Fibroblast of the aortic adventitia (primary cell): Measurements from ENCODE around the gene RNASE1. TPM values are rescaled to one million over a fixed set of nuclear protein-coding genes. Genes with fewer than 3 reads are reported as not detected.

Source experiments
- DNase-seq: peaks from one replicate; pipeline ENCODE4 v3.0.0-alpha.2; 2010; ENCODE audit warnings: low read depth
- H3K4me3 ChIP-seq: 2 replicates; pipeline ENCODE4 v1.5.1; 2011; ENCODE audit warnings: low read depth, mild to moderate bottlenecking, control low read depth, low read length, moderate library complexity
- CTCF ChIP-seq: IDR thresholded peaks from 2 replicates; pipeline ENCODE4 v1.5.1; 2011; ENCODE audit warnings: mild to moderate bottlenecking, low read length, control low read depth, inconsistent platforms; ENCODE audit not compliant: insufficient read depth
- total RNA-seq: library from RNA; depleted of rRNA; stranded (reverse); fragments of >200 nt; gene quantifications from 2 replicates; pipeline ENCODE4 v1.2.3, GENCODE V29; 2012; ENCODE audit warnings: low replicate concordance

The RNASE1 gene
- total RNA-seq, 1 donor, result not detected

GRCh38 chr14:20798932-20799331 lies 3.7 kb downstream of the RNASE1 start:
- no peak for DNase-seq
- H3K4me3 ChIP-seq, result no peak overlapping the region
- TF ChIP-seq CTCF, result no peak

GRCh38 chr14:20798318-20798717 lies 4.3 kb downstream of the RNASE1 start:
- no peak for TF ChIP-seq CTCF
- DNase-seq, result no peak
- no peak overlapping the region for H3K4me3 ChIP-seq

GRCh38 chr14:20797164-20797563 lies 5.5 kb downstream of the RNASE1 start:
- TF ChIP-seq CTCF, result no peak
- no peak for DNase-seq
- H3K4me3 ChIP-seq, result no peak overlapping the region

GRCh38 chr14:20794644-20795369 lies 7.8 kb downstream of the RNASE1 start:
- no peak overlapping the region for H3K4me3 ChIP-seq
- TF ChIP-seq CTCF, result no peak
- DNase-seq, result no peak

- DNase-seq, result no peak
- no peak overlapping the region for H3K4me3 ChIP-seq
- TF ChIP-seq CTCF, result no peak
Observed at GRCh38 chr14:20792556-20792955, 10.1 kb downstream of the RNASE1 start.

GRCh38 chr14:20791597-20791996 lies 11.0 kb downstream of the RNASE1 start:
- H3K4me3 ChIP-seq, result no peak overlapping the region
- no peak for TF ChIP-seq CTCF
- DNase-seq, result no peak

- no peak for TF ChIP-seq CTCF
- H3K4me3 ChIP-seq, result no peak overlapping the region
Observed at GRCh38 chr14:20791187-20791586, 11.5 kb downstream of the RNASE1 start.

More at GRCh38 chr14:20791187-20791586, 11.5 kb downstream of the RNASE1 start:
- DNase-seq, result no peak
